H1 (cell line): Measurements from ENCODE around the gene NEDD4. TPM values are rescaled to one million over a fixed set of nuclear protein-coding genes. Genes with fewer than 3 reads are reported as not detected.

Experiments used
- CTCF ChIA-PET: fragments of 300-600 bp; sonication (Branson Sonifier 250); formaldehyde crosslinking; loops from one replicate; lab custom pipeline; 2021; ENCODE audit not compliant: partially characterized antibody; lab: Charles Lee
- POLR2A ChIA-PET: fragments of 300-600 bp; sonication (Branson Sonifier 250); formaldehyde crosslinking; loops from one replicate; lab custom pipeline; 2021; ENCODE audit warnings: inconsistent platforms; ENCODE audit not compliant: partially characterized antibody; lab: Charles Lee
- DNase-seq, 2 experiments: peaks; one replicate each; pipeline versions ENCODE4 v3.0.0 to v3.0.0-alpha.2; 2010 to 2022; ENCODE audit warnings: low spot score in 2 of 2, low read depth in 1 of 2, mixed read lengths in 1 of 2
- FAIRE-seq: peaks from 2 replicates; lab custom pipeline; 2011; peaks lifted over from hg19 to GRCh38; lab: Jason Lieb, UNC
- H2AFZ ChIP-seq: 2 replicates; pipeline ENCODE4 v1.8.1; 2012; ENCODE audit warnings: low read length, inconsistent platforms
- H2AK5ac ChIP-seq: 2 replicates; pipeline ENCODE4 v1.6.1; 2013; ENCODE audit warnings: low read depth, low read length
- H2BK120ac ChIP-seq: replicated peaks from 2 replicates; pipeline ENCODE3; 2013; ENCODE audit warnings: low read depth, low read length, inconsistent platforms
- H2BK12ac ChIP-seq: 2 replicates; pipeline ENCODE4 v1.6.1; 2013; ENCODE audit warnings: low read depth, low read length
- H2BK15ac ChIP-seq: 2 replicates; pipeline ENCODE4 v1.6.1; 2013; ENCODE audit warnings: low read length
- H2BK20ac ChIP-seq: 2 replicates; pipeline ENCODE4 v1.6.1; 2013; ENCODE audit warnings: low read length
- H2BK5ac ChIP-seq: 2 replicates; pipeline ENCODE4 v1.6.1; 2013; ENCODE audit warnings: low read depth, low read length
- H3K14ac ChIP-seq: 2 replicates; pipeline ENCODE4 v1.6.1; 2013; ENCODE audit warnings: inconsistent platforms; ENCODE audit not compliant: insufficient read length
- H3K18ac ChIP-seq: 2 replicates; pipeline ENCODE4 v1.6.1; 2013; ENCODE audit warnings: low read length; ENCODE audit errors: extremely low read depth
- H3K23ac ChIP-seq: 2 replicates; pipeline ENCODE4 v1.6.1; 2013; ENCODE audit warnings: inconsistent platforms; ENCODE audit not compliant: insufficient read length
- H3K23me2 ChIP-seq: 2 replicates; pipeline ENCODE4 v1.6.1; 2013; ENCODE audit warnings: low read depth, low read length
- H3K27ac ChIP-seq: 2 replicates; pipeline ENCODE4 v1.6.1; 2011; ENCODE audit warnings: low read depth, low read length, inconsistent platforms
- H3K27me3 ChIP-seq, 4 experiments: replicated peaks in 1 of 4; 1 replicate in 1 of 4; 2 replicates in 3 of 4; pipeline versions ENCODE4 v1.6.1 to v1.8.1; 2011 to 2013; ENCODE audit warnings: low read length in 3 of 4, mild to moderate bottlenecking in 3 of 4, inconsistent platforms in 2 of 4, mixed read lengths in 2 of 4, moderate library complexity in 1 of 4; ENCODE audit not compliant: control insufficient read depth in 3 of 4, insufficient read depth in 3 of 4; ENCODE audit errors: extremely low read depth in 1 of 4
- H3K36me3 ChIP-seq, 4 experiments: 2 replicates each; pipeline versions ENCODE4 v1.6.1 to v1.8.1; 2011 to 2013; ENCODE audit warnings: mild to moderate bottlenecking in 4 of 4, low read length in 3 of 4, moderate library complexity in 2 of 4, control low read depth in 1 of 4, inconsistent platforms in 1 of 4; ENCODE audit not compliant: insufficient read depth in 4 of 4, control insufficient read depth in 2 of 4
- H3K4ac ChIP-seq: replicated peaks from 2 replicates; pipeline ENCODE3; 2013; ENCODE audit warnings: low read length, low read depth, mixed read lengths, inconsistent platforms; ENCODE audit not compliant: insufficient read length
- H3K4me1 ChIP-seq, 4 experiments: replicated peaks in 1 of 4; 1 replicate in 1 of 4; 2 replicates in 3 of 4; pipeline versions ENCODE4 v1.6.1 to v1.8.1; 2011 to 2013; ENCODE audit warnings: low read length in 3 of 4, inconsistent platforms in 2 of 4, mixed read lengths in 1 of 4; ENCODE audit not compliant: insufficient read depth in 4 of 4, control insufficient read depth in 3 of 4
- H3K4me2 ChIP-seq, 2 experiments: 2 replicates each; pipeline versions ENCODE4 v1.6.1 to v1.8.1; 2011 to 2013; ENCODE audit warnings: low read depth in 2 of 2, low read length in 2 of 2, control low read depth in 1 of 2, inconsistent platforms in 1 of 2, mild to moderate bottlenecking in 1 of 2; ENCODE audit not compliant: insufficient read depth in 1 of 2
- H3K4me3 ChIP-seq, 4 experiments: fragments of 200-600, 300-600 bp in 1 of 4; sonication (generic), shearing (Covaris generic), sonication (Bioruptor Twin) in 1 of 4; 2 replicates each; pipeline versions ENCODE4 v1.5.1 to v1.8.1; 2011 to 2016; ENCODE audit warnings: low read length in 4 of 4, low read depth in 3 of 4, control low read depth in 2 of 4, inconsistent platforms in 2 of 4, mild to moderate bottlenecking in 2 of 4, mixed read lengths in 1 of 4, moderate library complexity in 1 of 4; ENCODE audit not compliant: insufficient read depth in 2 of 4; ENCODE audit errors: extremely low read depth in 1 of 4
- H3K56ac ChIP-seq: replicated peaks from 2 replicates; pipeline ENCODE3; 2013; ENCODE audit warnings: low read depth, mild to moderate bottlenecking, mixed read lengths, low read length, inconsistent platforms; ENCODE audit not compliant: insufficient read length
- H3K79me1 ChIP-seq: 2 replicates; pipeline ENCODE4 v1.6.1; 2013; ENCODE audit warnings: low read depth, low read length, control low read depth
- H3K79me2 ChIP-seq, 2 experiments: 2 replicates each; pipeline versions ENCODE4 v1.6.1 to v1.8.1; 2012 to 2013; ENCODE audit warnings: low read length in 2 of 2, mild to moderate bottlenecking in 2 of 2, inconsistent platforms in 1 of 2; ENCODE audit not compliant: insufficient read depth in 2 of 2, control insufficient read depth in 1 of 2
- H3K9ac ChIP-seq, 4 experiments: replicated peaks in 1 of 4; 1 replicate in 1 of 4; 2 replicates in 3 of 4; pipeline versions ENCODE4 v1.6.1 to v1.8.1; 2011 to 2013; ENCODE audit warnings: low read depth in 3 of 4, low read length in 3 of 4, control low read depth in 2 of 4, mild to moderate bottlenecking in 2 of 4, moderate library complexity in 2 of 4, inconsistent platforms in 1 of 4; ENCODE audit errors: extremely low read depth in 1 of 4
- H3K9me3 ChIP-seq, 2 experiments: 2 replicates each; pipeline versions ENCODE4 v1.6.1 to v1.8.1; 2012 to 2013; ENCODE audit warnings: mild to moderate bottlenecking in 2 of 2, moderate library complexity in 2 of 2, control low read depth in 1 of 2, inconsistent platforms in 1 of 2, low read depth in 1 of 2, low read length in 1 of 2, mixed read lengths in 1 of 2; ENCODE audit not compliant: insufficient read depth in 2 of 2
- H4K20me1 ChIP-seq, 2 experiments: replicated peaks in 1 of 2; 2 replicates each; pipeline versions ENCODE3 to v1.8.1; 2011 to 2013; ENCODE audit warnings: inconsistent platforms in 2 of 2, low read length in 2 of 2, mild to moderate bottlenecking in 1 of 2; ENCODE audit not compliant: insufficient read depth in 2 of 2, control insufficient read depth in 1 of 2
- H4K5ac ChIP-seq: 2 replicates; pipeline ENCODE4 v1.6.1; 2013; ENCODE audit warnings: low read length, low read depth, mixed read lengths, inconsistent platforms; ENCODE audit not compliant: insufficient read length
- H4K8ac ChIP-seq: 2 replicates; pipeline ENCODE4 v1.8.0; 2013; ENCODE audit warnings: mild to moderate bottlenecking, moderate library complexity, low read length, inconsistent platforms; ENCODE audit not compliant: insufficient read depth; ENCODE audit errors: extremely low read depth
- H4K91ac ChIP-seq: replicated peaks from 2 replicates; pipeline ENCODE3; 2013; ENCODE audit warnings: low read length, mixed read lengths, inconsistent platforms; ENCODE audit not compliant: insufficient read length
- ATF2 ChIP-seq: IDR thresholded peaks from 2 replicates; pipeline ENCODE4 v1.6.1; 2012; ENCODE audit warnings: low read length, inconsistent platforms
- BACH1 ChIP-seq: IDR thresholded peaks from 2 replicates; pipeline ENCODE4 v1.6.1; 2012; ENCODE audit warnings: low read length, improper control_type of control experiment
- CHD1 ChIP-seq: IDR thresholded peaks from 2 replicates; pipeline ENCODE4 v1.6.1; 2012; ENCODE audit warnings: low read depth, low read length, improper control_type of control experiment
- CHD2 ChIP-seq: IDR thresholded peaks from 2 replicates; pipeline ENCODE4 v1.6.1; 2012; ENCODE audit warnings: low read length, improper control_type of control experiment
- EP300 ChIP-seq, 2 experiments: IDR thresholded peaks; 1 replicate in 1 of 2; 2 replicates in 1 of 2; pipeline ENCODE4 v1.6.1; 2011 to 2012; ENCODE audit warnings: low read depth in 2 of 2, low read length in 2 of 2, mild to moderate bottlenecking in 2 of 2, borderline replicate concordance in 1 of 2, inconsistent platforms in 1 of 2, moderate library complexity in 1 of 2
- HDAC6 ChIP-seq: IDR thresholded peaks from one replicate; pipeline ENCODE4 v1.7.1; 2012; ENCODE audit warnings: low read depth, mild to moderate bottlenecking, inconsistent platforms, low read length, moderate library complexity
- NRF1 ChIP-seq: IDR thresholded peaks from 2 replicates; pipeline ENCODE4 v1.6.1; 2011; ENCODE audit warnings: mild to moderate bottlenecking, low read depth, low read length, improper control_type of control experiment
- POU5F1 ChIP-seq: IDR thresholded peaks from 2 replicates; pipeline ENCODE4 v1.6.1; 2011; ENCODE audit warnings: low read depth, mild to moderate bottlenecking, low read length, moderate library complexity
- RFX5 ChIP-seq: IDR thresholded peaks from 2 replicates; pipeline ENCODE4 v1.6.1; 2011; ENCODE audit warnings: low read depth, low read length, improper control_type of control experiment, borderline replicate concordance
- SIN3A ChIP-seq, 2 experiments: IDR thresholded peaks in 1 of 2; conservative IDR thresholded peaks in 1 of 2; 2 replicates each; pipeline ENCODE4 v1.6.1; 2011 to 2012; ENCODE audit warnings: low read length in 2 of 2, improper control_type of control experiment in 1 of 2, low read depth in 1 of 2, mild to moderate bottlenecking in 1 of 2
- SP4 ChIP-seq: IDR thresholded peaks from 2 replicates; pipeline ENCODE4 v1.6.1; 2012; ENCODE audit warnings: low read length, inconsistent platforms
- SRF ChIP-seq: IDR thresholded peaks from 2 replicates; pipeline ENCODE4 v1.6.1; 2011; ENCODE audit warnings: mild to moderate bottlenecking, low read depth, low read length, moderate library complexity
- TAF1 ChIP-seq: IDR thresholded peaks from 2 replicates; pipeline ENCODE4 v1.6.1; 2011; ENCODE audit warnings: mild to moderate bottlenecking, low read depth, low read length
- ZNF274 ChIP-seq: IDR thresholded peaks from 2 replicates; pipeline ENCODE4 v1.7.0; 2012; ENCODE audit warnings: low read length, borderline replicate concordance; ENCODE audit errors: extremely low read depth
- WGBS, 2 experiments: shearing (Covaris generic) in 1 of 2; methylation state at CpG; one replicate each; pipeline versions ENCODE4 v1.1.6 to v1.1.7; 2013 to 2015; ENCODE audit warnings: low lambda C conversion rate in 2 of 2, mixed read lengths in 2 of 2, inconsistent platforms in 1 of 2, low coverage in 1 of 2, missing lambda C conversion rate in 1 of 2; ENCODE audit not compliant: insufficient replicate concordance in 2 of 2, insufficient coverage in 1 of 2, insufficient read length in 1 of 2; ENCODE audit errors: extremely low coverage in 1 of 2, missing lambda C conversion rate in 1 of 2; 5-methylcytosine and 5-hydroxymethylcytosine counted together
- polyA plus RNA-seq, 7 experiments: library from polyadenylated mRNA; depleted of rRNA in 3 of 7; stranded (reverse) in 5 of 7; unstranded in 2 of 7; fragments of >200 nt in 5 of 7; fragments of 200-250 nt in 2 of 7; gene quantifications; 1 replicate in 5 of 7; 2 replicates in 1 of 7; 4 replicates in 1 of 7; pipeline versions ENCODE4 v1.2.1 to v1.2.3, GENCODE V29; 2011 to 2013; ENCODE audit warnings: missing spikeins in 2 of 7, mixed read lengths in 2 of 7
- total RNA-seq: library from RNA; stranded (reverse); fragmentation: NEBNext Ultra II Directional; extraction: Animal tissue kit (Norgen Biotek cat#: 25700); gene quantifications from 2 replicates; pipeline ENCODE4 v1.2.1, GENCODE V29; 2021

Gene NEDD4
- total and polyA plus RNA-seq, 2 of the 8 experiments (the other 6 are each of a cell fraction or from before 2014, with no cell fraction given): 0.95 to 3.9 TPM

GRCh38 chr15:55861115-55861514 lies 132.3 kb downstream of the NEDD4 start:
- Histone ChIP-seq H3K27me3 (no peaks in the 10 kb centered on the region), H4K91ac (no peak overlapping the region), H2BK12ac (no peak overlapping the region), H3K4ac (no peak overlapping the region), H4K8ac (no peak overlapping the region), H4K20me1 (no peaks in the 10 kb centered on the region), H3K56ac (no peak overlapping the region), H3K79me1 (no peaks in the 10 kb centered on the region), H3K9ac (no peak overlapping the region), H2BK120ac (no peak overlapping the region), H3K27ac (no peak overlapping the region), H3K23me2 (no peaks in the 10 kb centered on the region), H2BK20ac (no peak overlapping the region), H3K79me2 (no peaks in the 10 kb centered on the region), H3K4me1 (no peaks in the 10 kb centered on the region), H3K36me3 (no peaks in the 10 kb centered on the region), H2AK5ac (no peak overlapping the region), H3K4me2 (no peak overlapping the region), H3K4me3 (no peak overlapping the region), H2AFZ (no peak overlapping the region), H2BK5ac (no peak overlapping the region), H3K9me3 (no peaks in the 10 kb centered on the region), H4K5ac (no peak overlapping the region), H3K14ac (no peak overlapping the region), H2BK15ac (no peak overlapping the region), H3K18ac (no peak overlapping the region), H3K23ac (no peak overlapping the region)
- no peak for DNase-seq
- 89% methylated on average over 2 of the region's 2 CpGs; no CpG with 5 or more reads in 1 of the 2 experiments for WGBS, 2 experiments
- ChIA-PET CTCF (interaction anchor here (1.1 to 2.6 kb wide), 4 partner anchors 37 to 212 kb away, joined by 4 to 10 read pairs (median 4); no protein-coding TSS in a partner anchor), POLR2A (no interaction called here)
- no peak for FAIRE-seq
- TF ChIP-seq RFX5 (no peak), SIN3A (conservative IDR thresholded peaks at IDR 0.05 in 1 of 2, IDR thresholded peaks at IDR 0.05 in 1 of 2; ENCODE audit: low read depth in 1 of 2, low read length in 2 of 2) (no peak), NRF1 (no peak), EP300 (IDR thresholded peaks at IDR 0.05; ENCODE audit: borderline replicate concordance in 1 of 2, low read depth in 2 of 2, low read length in 2 of 2) (no peak), POU5F1 (no peak), ZNF274 (no peak), TAF1 (no peak), CHD2 (no peak), SP4 (no peak), SRF (no peak), BACH1 (no peak), ATF2 (no peak), CHD1 (no peak), HDAC6 (no peak)
